Liver (tissue), 9 donors: ENCODE data around the gene PRAMEF10. TPM values are rescaled to one million over a fixed set of nuclear protein-coding genes. Genes with fewer than 3 reads are reported as not detected.
"Not testable (repeated sequence)": the region's sequence is repeated elsewhere in the genome, so short reads cannot be mapped to it uniquely, and the experiment has no call there.

Experiments
- DNase-seq: peaks from one replicate; pipeline ENCODE4 v3.0.0-alpha.2; 2017; ENCODE audit warnings: low spot score
- H3K27ac ChIP-seq, 2 donors: one replicate each; pipeline ENCODE4 v1.7.0; 2013; ENCODE audit warnings: inconsistent platforms in 2 of 2, low read length in 2 of 2, control low read depth in 1 of 2, low read depth in 1 of 2, mild to moderate bottlenecking in 1 of 2
- H3K27me3 ChIP-seq, 4 donors: one replicate each; pipeline versions ENCODE4 v1.6.1 to v1.7.0; 2013; ENCODE audit warnings: low read length in 3 of 4, inconsistent platforms in 1 of 4, mild to moderate bottlenecking in 1 of 4, moderate library complexity in 1 of 4; ENCODE audit not compliant: control insufficient read depth in 4 of 4, insufficient read depth in 4 of 4
- H3K36me3 ChIP-seq, 4 donors: one replicate each; pipeline versions ENCODE4 v1.6.1 to v1.7.0; 2013; ENCODE audit warnings: low read length in 3 of 4, mild to moderate bottlenecking in 3 of 4, low read depth in 1 of 4, moderate library complexity in 1 of 4; ENCODE audit not compliant: control insufficient read depth in 4 of 4, insufficient read depth in 3 of 4
- H3K4me1 ChIP-seq, 4 donors: one replicate each; pipeline versions ENCODE4 v1.6.1 to v1.7.0; 2013; ENCODE audit warnings: low read length in 3 of 4, mild to moderate bottlenecking in 3 of 4, moderate library complexity in 1 of 4; ENCODE audit not compliant: control insufficient read depth in 4 of 4, insufficient read depth in 4 of 4
- H3K4me3 ChIP-seq, 3 donors: one replicate each; pipeline versions ENCODE4 v1.6.1 to v1.7.0; 2013; ENCODE audit warnings: low read length in 3 of 3, control low read depth in 1 of 3, low read depth in 1 of 3, mild to moderate bottlenecking in 1 of 3
- H3K9ac ChIP-seq, 2 donors: one replicate each; pipeline ENCODE4 v1.7.0; 2013; ENCODE audit warnings: low read length in 2 of 2, mild to moderate bottlenecking in 2 of 2, moderate library complexity in 2 of 2, control low read depth in 1 of 2, low read depth in 1 of 2
- H3K9me3 ChIP-seq, 4 donors: one replicate each; pipeline versions ENCODE4 v1.6.1 to v1.7.0; 2013; ENCODE audit warnings: low read length in 3 of 4; ENCODE audit not compliant: control insufficient read depth in 4 of 4
- RAD21 ChIP-seq, 2 donors: IDR thresholded peaks; 2 replicates each; pipeline ENCODE4 v1.6.1; 2016; ENCODE audit warnings: antibody characterized with exemption in 2 of 2, mild to moderate bottlenecking in 2 of 2
- WGBS: extraction: QIAGEN DNeasy Blood & Tissue Kit; methylation state at CpG from one replicate; pipeline ENCODE4 v1.1.7; 2013; 5-methylcytosine and 5-hydroxymethylcytosine counted together
- polyA plus RNA-seq, 2 donors: library from polyadenylated mRNA; stranded (reverse) in 1 of 2; unstranded in 1 of 2; fragments of 200-250 nt in 1 of 2; fragments of >200 nt in 1 of 2; fragmentation: Nextera tagmentation in 1 of 2; extraction: Ambion mirVana in 1 of 2; gene quantifications; one replicate each; pipeline versions ENCODE4 v1.2.1 to v1.2.3, GENCODE V29; 2013 to 2015
- total RNA-seq, 2 donors: library from RNA; depleted of rRNA; stranded (reverse); fragments of >200 nt; gene quantifications; one replicate each; pipeline ENCODE4 v1.2.3, GENCODE V29; 2014
- TF ChIP-seq, protein P1 (sequence below): fragments of 150-350 bp; IDR thresholded peaks from 2 replicates; pipeline ENCODE4 v1.5.1; 2017; ENCODE audit warnings: improper control_type of control experiment, low read depth, low read length; ENCODE audit not compliant: missing input control
- donor health status: healthy.
- donor health status: healthy.
- donor health status: healthy.
- donor health status: healthy.
- donor health status: healthy.

Gene PRAMEF10
- total RNA-seq (not detected), polyA plus RNA-seq (under 1 TPM in 1 of 2 donors, not detected in 1; 0.39 TPM)

DNA sequence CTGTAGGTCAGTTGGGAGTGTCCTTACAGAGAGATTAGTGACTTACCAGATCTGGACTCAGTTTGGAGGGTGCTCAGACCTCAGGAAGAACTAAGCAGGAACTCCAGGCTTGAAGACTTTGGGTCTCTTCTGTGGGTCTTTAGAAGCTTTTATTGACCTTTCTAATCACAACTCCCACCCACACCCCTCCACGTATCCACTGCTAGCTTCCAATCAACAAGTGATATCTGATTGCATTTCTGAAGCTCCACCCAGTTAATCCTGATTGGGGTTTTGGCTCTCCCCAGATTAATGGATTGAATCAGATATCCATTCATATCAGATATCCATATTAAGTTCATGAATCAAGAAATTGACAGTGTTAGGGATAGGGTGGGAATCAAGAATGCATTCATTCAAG lies at the start of gene PRAMEF10:
Gene PRAMEF10 (minus strand): TSS at position 101 of the 400 bp plus-strand sequence. CDS start 2,423 bp downstream, outside the sequence.
- not testable (repeated sequence) for H3K36me3 ChIP-seq, H3K4me3 ChIP-seq, H3K27ac ChIP-seq, H3K9me3 ChIP-seq, H3K4me1 ChIP-seq, DNase-seq, H3K27me3 ChIP-seq, H3K9ac ChIP-seq
- 86% methylated on average over 1 of the region's 1 CpG for WGBS

GRCh38 chr1:12947480-12947879 lies 49.4 kb upstream of the PRAMEF10 start, which contains the start of gene PRAMEF6:
Gene PRAMEF6 (minus strand): TSS chr1:12947580. CDS start chr1:12942518, 5,062 bp downstream.
- H3K36me3 ChIP-seq, H3K27ac ChIP-seq, H3K27me3 ChIP-seq, DNase-seq, H3K9ac ChIP-seq, H3K4me1 ChIP-seq, H3K4me3 ChIP-seq, H3K9me3 ChIP-seq: not testable (repeated sequence)
- WGBS, result 82% methylated on average over 2 of the region's 4 CpGs

DNA sequence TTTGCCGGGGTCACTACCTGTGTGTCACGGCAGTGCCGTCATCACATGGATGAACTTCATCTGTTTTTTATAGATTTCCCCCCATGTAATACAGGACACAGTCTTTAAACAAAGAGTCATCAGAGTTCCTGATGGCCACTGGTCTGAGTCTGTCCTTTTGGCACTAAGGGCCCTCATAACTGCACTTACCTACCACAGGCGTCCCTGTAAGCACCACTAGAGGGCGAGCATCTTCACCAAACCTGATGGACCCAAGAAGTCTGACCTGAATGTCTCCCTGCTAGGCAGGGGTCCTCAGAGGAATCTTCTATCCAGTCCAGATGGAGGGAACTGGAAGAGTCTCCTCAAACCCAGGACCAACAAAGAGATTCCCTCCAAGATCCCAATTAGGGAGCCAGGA lies 26.3 kb upstream of the PRAMEF10 start:
- not testable (repeated sequence) for H3K4me1 ChIP-seq, H3K27ac ChIP-seq, H3K36me3 ChIP-seq, H3K27me3 ChIP-seq, H3K9ac ChIP-seq, H3K9me3 ChIP-seq, DNase-seq, H3K4me3 ChIP-seq
- 46% methylated on average over 3 of the region's 5 CpGs for WGBS

DNA sequence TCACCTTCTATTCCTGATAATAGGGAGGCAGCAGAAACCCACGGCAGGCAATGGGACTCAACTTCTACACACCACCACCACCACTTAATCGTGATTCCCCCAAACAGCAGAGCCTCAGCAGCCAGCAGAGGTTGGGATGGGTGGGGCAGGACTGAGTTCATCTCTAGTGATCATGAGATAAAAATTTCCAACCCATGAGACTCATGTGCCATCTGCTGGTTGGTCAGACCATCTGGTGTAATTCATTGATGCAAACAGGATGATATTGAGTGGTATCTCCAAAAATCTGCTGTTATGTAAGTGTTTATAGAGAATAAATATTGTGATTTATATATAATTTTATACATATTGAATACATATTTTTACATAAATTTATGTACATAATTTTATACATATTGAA lies 23.7 kb upstream of the PRAMEF10 start:
- H3K27ac ChIP-seq, H3K27me3 ChIP-seq, H3K4me3 ChIP-seq, H3K9ac ChIP-seq, H3K4me1 ChIP-seq, H3K36me3 ChIP-seq, DNase-seq, H3K9me3 ChIP-seq: not testable (repeated sequence)
- WGBS, result 64% methylated on average over 2 of the region's 2 CpGs
- TF ChIP-seq RAD21 (IDR thresholded peaks at IDR 0.05), result peak in 1 of 2 donors; percentile 71
- TF ChIP-seq, protein P1, sequence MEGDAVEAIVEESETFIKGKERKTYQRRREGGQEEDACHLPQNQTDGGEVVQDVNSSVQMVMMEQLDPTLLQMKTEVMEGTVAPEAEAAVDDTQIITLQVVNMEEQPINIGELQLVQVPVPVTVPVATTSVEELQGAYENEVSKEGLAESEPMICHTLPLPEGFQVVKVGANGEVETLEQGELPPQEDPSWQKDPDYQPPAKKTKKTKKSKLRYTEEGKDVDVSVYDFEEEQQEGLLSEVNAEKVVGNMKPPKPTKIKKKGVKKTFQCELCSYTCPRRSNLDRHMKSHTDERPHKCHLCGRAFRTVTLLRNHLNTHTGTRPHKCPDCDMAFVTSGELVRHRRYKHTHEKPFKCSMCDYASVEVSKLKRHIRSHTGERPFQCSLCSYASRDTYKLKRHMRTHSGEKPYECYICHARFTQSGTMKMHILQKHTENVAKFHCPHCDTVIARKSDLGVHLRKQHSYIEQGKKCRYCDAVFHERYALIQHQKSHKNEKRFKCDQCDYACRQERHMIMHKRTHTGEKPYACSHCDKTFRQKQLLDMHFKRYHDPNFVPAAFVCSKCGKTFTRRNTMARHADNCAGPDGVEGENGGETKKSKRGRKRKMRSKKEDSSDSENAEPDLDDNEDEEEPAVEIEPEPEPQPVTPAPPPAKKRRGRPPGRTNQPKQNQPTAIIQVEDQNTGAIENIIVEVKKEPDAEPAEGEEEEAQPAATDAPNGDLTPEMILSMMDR, result peak; percentile 10

GRCh38 chr1:12916310-12916709 lies 18.2 kb upstream of the PRAMEF10 start, which contains the start of gene PRAMEF7:
Gene PRAMEF7 (plus strand): TSS chr1:12916610. CDS start chr1:12917693, 1,083 bp downstream.
- H3K27ac ChIP-seq, H3K4me1 ChIP-seq, H3K27me3 ChIP-seq, H3K36me3 ChIP-seq, DNase-seq, H3K4me3 ChIP-seq, H3K9ac ChIP-seq, H3K9me3 ChIP-seq: not testable (repeated sequence)
- WGBS, result no CpG with 5 or more reads among the region's 1 CpG
